ENCODE measurements around the gene PLA1A. TPM values are rescaled to one million over a fixed set of nuclear protein-coding genes. Genes with fewer than 3 reads are reported as not detected.
A peak's percentile ranks its signal among the peaks of the same experiment; 100 is the strongest.

The PLA1A gene
- total and polyA plus RNA-seq, 10 of the 15 experiments (the other 5 are each of a cell fraction or from before 2014, with no cell fraction given) = 2.9 to 106 (median 4.8) TPM

DNA sequence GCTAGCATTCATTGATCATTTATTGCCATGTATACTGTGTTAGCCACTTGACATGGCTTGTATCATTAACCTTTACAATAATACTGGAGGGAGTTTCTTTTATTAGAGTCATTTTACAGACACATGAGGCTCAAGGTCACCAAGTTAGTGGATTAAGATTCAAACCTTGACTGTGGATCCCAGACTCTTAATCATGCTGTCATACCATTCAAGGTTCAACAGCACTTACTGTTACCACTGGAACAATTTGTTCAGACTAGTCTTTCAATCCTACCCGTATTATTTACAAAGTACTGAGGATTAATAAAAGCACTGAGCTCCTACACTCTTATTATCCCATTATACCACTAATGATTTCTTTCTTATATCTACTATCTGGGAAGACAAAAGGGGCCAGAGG lies 78.3 kb downstream of the PLA1A start:
- Histone ChIP-seq H3K79me2 (ENCODE audit: control insufficient read depth, insufficient read depth, low read length) (peaks cover 56% of the 10 kb centered on the region), H3K36me3 (ENCODE audit: control insufficient read depth in 2 of 2, insufficient read depth in 2 of 2, low read length in 1 of 2) (peaks cover 3 to 11% of the 10 kb centered on the region in 2 experiments), H2AFZ (ENCODE audit: control insufficient read depth, low read depth, low read length) (no peak overlapping the region), H4K20me1 (ENCODE audit: control insufficient read depth, insufficient read depth) (no peaks in the 10 kb centered on the region), H3K9ac (ENCODE audit: control insufficient read depth, insufficient read depth, low read length) (peak overlapping the region; percentile 92), H3K27ac (ENCODE audit: control insufficient read depth, insufficient read depth) (peak overlapping the region; percentile 95), H3K9me3 (replicated peaks; ENCODE audit: control insufficient read depth, insufficient read depth, low read length) (no peaks in the 10 kb centered on the region), H3K4me1 (ENCODE audit: control insufficient read depth, insufficient read depth, low read length) (peaks cover 4% of the 10 kb centered on the region), H3K4me3 (peak overlapping the region; percentile 90), H3K27me3 (replicated peaks in 1 of 2; ENCODE audit: control insufficient read depth in 2 of 2, insufficient read depth in 2 of 2, low read length in 1 of 2) (no peaks in the 10 kb centered on the region), H3K4me2 (ENCODE audit: control insufficient read depth, insufficient read depth) (peak overlapping the region; percentile 65)
- intact Hi-C loops (cut with micrococcal nuclease; ENCODE audit: unreplicated experiment) = loop anchor here (2.0 kb wide), 2 partner anchors 47 to 117 kb away; partner anchors contain the start of gene CD80
- CTCF ChIA-PET = interaction anchor here (0.5 to 12.2 kb wide), 15 partner anchors 9 to 1034 kb away, joined by 3 to 296 read pairs (median 4); partner anchors contain the start of gene CD80
- BruUV-seq (replicated peaks) = no TSS peak
- POLR2A ChIA-PET = interaction anchor here (0.6 to 8.3 kb wide), 15 partner anchors 9 to 866 kb away, joined by 4 to 104 read pairs (median 6); partner anchors contain the start of genes ADPRH and CD80
- RAD21 ChIA-PET (ENCODE audit: unreplicated experiment) = interaction anchor here (0.6 to 6.6 kb wide), 18 partner anchors 10 to 382 kb away, joined by 3 to 147 read pairs (median 4); partner anchors contain the start of genes ARHGAP31, CD80 and PLA1A
- DNase-seq (ENCODE audit: low read depth, low spot score) (no peak), ATAC-seq (no peak), FAIRE-seq (no peak)
- TF ChIP-seq BMI1 (IDR thresholded peaks at IDR 0.05; ENCODE audit: borderline replicate concordance) (no peak), RAD21 (IDR thresholded peaks at IDR 0.05; ENCODE audit: insufficient read depth, low read depth, low read length) (no peak), NFXL1 (IDR thresholded peaks at IDR 0.05; ENCODE audit: borderline replicate concordance) (no peak), ZNF622 (IDR thresholded peaks at IDR 0.05) (no peak)
- SMC1A ChIA-PET (ENCODE audit: uncharacterized antibody, unreplicated experiment) = interaction anchor here (0.5 to 14.0 kb wide), 22 partner anchors 10 to 235 kb away, joined by 3 to 329 read pairs (median 4); partner anchors contain the start of genes CD80 and TIMMDC1
- whole genome bisulfite sequencing (ENCODE audit: insufficient coverage, insufficient replicate concordance, low lambda C conversion rate, missing lambda C conversion rate) = 0% methylated on average over 1 of the region's 1 CpG
- in situ Hi-C loops (cut with MboI) = loop anchor here (5.0 to 25.0 kb wide), 2 partner anchors 79 to 389 kb away; partner anchors contain the start of genes ARHGAP31 and PLA1A

All from GM12878 (cell line).